Liver (tissue), 3 donors: Measurements from ENCODE around the gene MYO1F.

ENCODE experiments used
- ATF3 ChIP-seq: IDR thresholded peaks from 2 replicates; pipeline ENCODE4 v1.6.1; 2016; ENCODE audit warnings: antibody characterized with exemption
- EGR1 ChIP-seq, 2 donors: IDR thresholded peaks; 2 replicates each; pipeline ENCODE4 v1.6.1; 2016 to 2018; ENCODE audit warnings: antibody characterized with exemption in 2 of 2, low read depth in 2 of 2
- HNF4A ChIP-seq, 2 donors: conservative IDR thresholded peaks; 2 replicates each; pipeline ENCODE4 v1.6.1; 2016; ENCODE audit warnings: antibody characterized with exemption in 2 of 2, mild to moderate bottlenecking in 2 of 2
- JUND ChIP-seq, 2 donors: IDR thresholded peaks; 2 replicates each; pipeline ENCODE4 v1.6.1; 2016; ENCODE audit warnings: antibody characterized with exemption in 2 of 2
- MAX ChIP-seq: IDR thresholded peaks from 2 replicates; pipeline ENCODE4 v1.6.1; 2016; ENCODE audit warnings: antibody characterized with exemption
- RAD21 ChIP-seq, 2 donors: IDR thresholded peaks; 2 replicates each; pipeline ENCODE4 v1.6.1; 2016; ENCODE audit warnings: antibody characterized with exemption in 2 of 2, mild to moderate bottlenecking in 2 of 2
- TAF1 ChIP-seq: conservative IDR thresholded peaks from 2 replicates; pipeline ENCODE4 v1.6.1; 2016; ENCODE audit warnings: antibody characterized with exemption, mild to moderate bottlenecking
- YY1 ChIP-seq: IDR thresholded peaks from 2 replicates; pipeline ENCODE4 v1.6.1; 2016; ENCODE audit warnings: antibody characterized with exemption, mild to moderate bottlenecking
- ZBTB33 ChIP-seq: IDR thresholded peaks from 2 replicates; pipeline ENCODE4 v1.6.1; 2016; ENCODE audit warnings: antibody characterized with exemption
- TF ChIP-seq, protein P1 (sequence below): fragments of 150-350 bp; IDR thresholded peaks from 2 replicates; pipeline ENCODE4 v1.5.1; 2017; ENCODE audit warnings: improper control_type of control experiment, low read depth, low read length; ENCODE audit not compliant: missing input control
- donor health status: healthy.
- donor health status: healthy.

DNA sequence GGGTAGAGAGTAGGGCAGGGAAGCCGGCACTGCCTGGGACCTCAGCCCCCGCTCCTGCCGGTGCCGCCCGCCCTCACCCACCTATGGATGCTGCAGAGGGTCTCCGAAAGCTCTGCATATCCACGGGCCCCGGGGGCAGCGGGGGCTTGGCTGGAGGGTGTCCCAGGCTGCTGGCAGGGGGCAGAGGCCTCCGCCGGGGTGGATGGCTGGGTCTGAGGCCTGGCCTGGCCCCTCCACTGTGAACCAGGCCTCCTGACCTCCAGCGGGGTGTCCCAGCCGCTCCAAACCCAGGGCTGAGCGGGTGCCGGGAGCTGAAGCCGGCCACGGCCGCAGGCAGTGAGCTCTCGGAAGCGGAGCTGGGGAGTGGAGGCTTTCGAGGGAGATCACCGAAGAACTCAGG is 78.9 kb downstream of the MYO1F start:
- TF ChIP-seq, protein P1, sequence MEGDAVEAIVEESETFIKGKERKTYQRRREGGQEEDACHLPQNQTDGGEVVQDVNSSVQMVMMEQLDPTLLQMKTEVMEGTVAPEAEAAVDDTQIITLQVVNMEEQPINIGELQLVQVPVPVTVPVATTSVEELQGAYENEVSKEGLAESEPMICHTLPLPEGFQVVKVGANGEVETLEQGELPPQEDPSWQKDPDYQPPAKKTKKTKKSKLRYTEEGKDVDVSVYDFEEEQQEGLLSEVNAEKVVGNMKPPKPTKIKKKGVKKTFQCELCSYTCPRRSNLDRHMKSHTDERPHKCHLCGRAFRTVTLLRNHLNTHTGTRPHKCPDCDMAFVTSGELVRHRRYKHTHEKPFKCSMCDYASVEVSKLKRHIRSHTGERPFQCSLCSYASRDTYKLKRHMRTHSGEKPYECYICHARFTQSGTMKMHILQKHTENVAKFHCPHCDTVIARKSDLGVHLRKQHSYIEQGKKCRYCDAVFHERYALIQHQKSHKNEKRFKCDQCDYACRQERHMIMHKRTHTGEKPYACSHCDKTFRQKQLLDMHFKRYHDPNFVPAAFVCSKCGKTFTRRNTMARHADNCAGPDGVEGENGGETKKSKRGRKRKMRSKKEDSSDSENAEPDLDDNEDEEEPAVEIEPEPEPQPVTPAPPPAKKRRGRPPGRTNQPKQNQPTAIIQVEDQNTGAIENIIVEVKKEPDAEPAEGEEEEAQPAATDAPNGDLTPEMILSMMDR, result no peak
- TF ChIP-seq YY1 (no peak), ZBTB33 (no peak), RAD21 (IDR thresholded peaks at IDR 0.05) (no peak), EGR1 (IDR thresholded peaks at IDR 0.05; ENCODE audit: low read depth in 2 of 2) (no peak), TAF1 (no peak), ATF3 (no peak), HNF4A (conservative IDR thresholded peaks at IDR 0.05) (no peak), JUND (IDR thresholded peaks at IDR 0.05) (no peak), MAX (no peak)
